Islet of Langerhans (tissue), 1 donor: ENCODE measurements around the gene ZNF778.

Experiments
- FAIRE-seq: peaks from one replicate; lab custom pipeline; 2011; peaks lifted over from hg19 to GRCh38; lab: Jason Lieb, UNC

Gene ZNF778

DNA sequence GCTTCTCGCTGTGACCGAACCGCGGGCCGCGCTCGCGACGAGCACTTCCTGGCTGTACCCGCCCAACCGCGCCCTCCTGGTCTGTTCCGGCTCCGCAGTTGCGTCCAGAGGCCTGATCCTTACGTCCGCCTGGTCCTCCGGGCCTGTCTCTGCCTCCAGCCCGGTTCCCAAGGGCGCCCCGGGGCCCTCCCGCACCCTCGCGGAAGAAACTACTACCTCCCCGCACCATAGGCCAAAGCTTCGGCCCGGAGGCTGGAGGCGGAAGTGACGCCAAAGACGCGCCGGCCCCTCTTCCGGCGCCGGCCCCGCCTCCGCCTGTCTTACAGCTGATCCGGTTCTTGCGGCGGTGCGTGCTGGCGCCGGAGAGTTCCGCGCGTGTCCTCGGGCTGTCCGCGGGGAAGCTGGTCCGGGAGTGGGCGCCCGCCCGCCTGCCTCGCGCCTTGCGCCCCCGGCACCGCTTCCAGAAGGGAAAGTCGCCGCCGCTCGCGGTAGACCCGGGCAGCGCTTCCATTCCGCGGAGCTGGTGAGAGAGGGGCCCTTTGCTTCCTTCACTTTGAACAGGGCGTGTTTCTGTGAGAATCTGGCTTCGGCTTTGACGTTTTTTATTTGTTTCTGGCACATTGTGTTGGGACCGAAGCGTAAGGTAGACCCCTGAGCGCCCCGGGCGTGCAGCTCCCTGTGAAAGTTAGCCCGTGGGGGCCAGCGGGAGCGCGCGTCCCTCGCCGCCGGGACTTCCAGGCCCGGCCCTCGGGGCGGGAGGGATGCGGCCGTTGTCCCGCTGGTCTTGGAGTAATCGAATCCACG is at the start of gene ZNF778:
Gene ZNF778, plus strand, starts transcription at position 316 of the 804 bp plus-strand sequence. CDS start 3,425 bp downstream, outside the sequence.
- no peak for FAIRE-seq

DNA sequence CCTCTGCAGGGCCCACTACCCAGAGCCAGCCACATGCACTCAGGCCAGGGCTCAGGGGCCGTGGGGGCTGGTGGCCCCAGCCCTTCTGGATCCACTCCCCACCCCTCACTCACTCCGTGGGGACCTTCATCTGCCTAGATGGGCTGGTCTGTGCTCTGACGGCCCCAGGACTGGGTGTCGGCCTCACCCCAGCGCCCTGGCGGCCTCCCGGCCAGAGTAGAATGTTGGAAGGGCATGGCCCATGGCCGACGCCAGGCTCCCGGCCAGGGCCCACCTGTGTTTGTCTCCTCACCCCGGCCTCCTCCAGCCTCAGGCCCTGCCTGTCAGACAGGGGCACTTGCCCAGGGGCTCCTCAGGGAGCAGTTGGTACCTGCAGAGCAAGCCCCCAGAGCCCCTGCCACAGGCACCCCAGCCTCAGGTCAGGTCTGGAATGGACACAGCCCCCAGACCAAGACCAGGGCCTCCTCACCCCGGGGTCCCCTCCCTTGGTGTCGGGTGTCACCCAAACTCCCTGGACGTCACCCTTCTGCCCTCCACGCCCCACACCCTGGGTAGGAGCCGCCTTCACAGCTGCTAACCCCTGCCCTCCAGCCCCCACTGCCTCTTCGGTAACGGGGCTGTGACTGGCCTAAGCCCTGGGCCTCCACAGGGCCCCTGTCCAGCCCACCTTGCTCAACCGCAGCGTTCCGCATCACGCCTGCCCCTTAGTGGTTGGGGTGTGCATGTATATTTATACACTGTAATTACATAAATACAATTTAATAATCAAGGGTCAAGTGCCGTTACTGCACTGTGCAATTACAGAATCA is 48.9 kb upstream of the ZNF778 start:
- FAIRE-seq: no peak

DNA sequence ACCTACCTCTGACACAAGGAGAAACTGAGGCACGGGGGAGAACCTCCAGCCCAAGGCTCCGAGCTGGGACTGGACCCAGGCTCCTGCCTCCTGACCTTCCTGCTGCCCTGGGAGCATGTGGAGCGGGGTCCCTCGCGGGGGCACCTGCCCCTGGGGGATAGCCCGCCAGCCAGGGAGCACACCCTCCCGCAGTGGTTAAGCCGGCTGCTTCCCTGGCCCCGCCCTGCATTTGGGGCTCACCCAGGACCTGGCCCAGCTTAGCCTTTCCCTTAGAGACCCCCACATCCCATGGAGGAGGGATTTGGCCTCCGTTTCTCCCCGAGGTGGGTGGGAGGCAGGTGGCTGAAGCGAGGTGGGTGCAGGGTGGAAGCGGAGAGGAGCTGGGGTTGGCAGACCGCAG is 47.7 kb upstream of the ZNF778 start:
- no peak for FAIRE-seq

DNA sequence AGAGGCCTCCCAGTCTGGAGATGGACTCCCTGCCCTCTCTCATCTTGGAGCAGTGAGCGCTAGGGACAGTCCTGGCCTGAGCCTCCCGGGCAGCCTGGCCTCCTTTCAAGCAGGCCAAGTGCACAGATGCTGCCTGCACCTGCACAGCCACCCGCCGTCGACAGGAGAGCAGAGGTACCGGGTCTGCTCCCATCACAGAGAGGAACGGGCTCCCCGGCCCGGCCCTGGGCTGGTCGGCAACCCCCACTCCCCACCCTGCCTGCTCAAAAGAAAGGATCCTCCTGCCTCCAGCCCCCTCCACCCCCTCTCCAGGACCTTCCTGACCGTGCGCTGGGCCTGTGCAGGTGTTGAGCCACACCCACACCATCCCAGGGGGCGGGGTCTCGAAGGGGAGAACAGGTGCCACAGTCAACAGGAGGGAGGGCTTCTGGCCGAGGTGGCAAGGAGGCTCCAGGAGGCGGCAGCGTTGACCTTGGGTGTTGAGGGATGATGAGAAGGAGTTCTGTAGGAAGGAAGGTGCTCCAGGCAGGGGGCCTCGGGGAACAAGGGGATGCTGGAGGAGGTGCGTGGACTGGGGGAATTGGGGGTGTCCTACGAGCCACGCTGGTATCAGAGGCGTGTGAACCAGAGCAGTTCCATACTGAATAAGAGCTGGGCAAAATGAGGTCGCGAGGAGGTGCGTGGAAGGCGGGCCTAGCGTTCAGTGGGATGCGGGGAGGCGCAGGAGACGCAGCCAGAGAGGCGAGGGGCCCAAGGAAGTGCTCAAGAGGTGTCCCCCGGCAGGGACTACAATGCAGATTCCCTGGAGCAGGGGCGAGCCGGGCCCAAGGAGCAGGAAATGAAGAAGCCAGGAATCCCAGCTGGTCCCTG is 46.9 kb upstream of the ZNF778 start:
- no peak for FAIRE-seq

DNA sequence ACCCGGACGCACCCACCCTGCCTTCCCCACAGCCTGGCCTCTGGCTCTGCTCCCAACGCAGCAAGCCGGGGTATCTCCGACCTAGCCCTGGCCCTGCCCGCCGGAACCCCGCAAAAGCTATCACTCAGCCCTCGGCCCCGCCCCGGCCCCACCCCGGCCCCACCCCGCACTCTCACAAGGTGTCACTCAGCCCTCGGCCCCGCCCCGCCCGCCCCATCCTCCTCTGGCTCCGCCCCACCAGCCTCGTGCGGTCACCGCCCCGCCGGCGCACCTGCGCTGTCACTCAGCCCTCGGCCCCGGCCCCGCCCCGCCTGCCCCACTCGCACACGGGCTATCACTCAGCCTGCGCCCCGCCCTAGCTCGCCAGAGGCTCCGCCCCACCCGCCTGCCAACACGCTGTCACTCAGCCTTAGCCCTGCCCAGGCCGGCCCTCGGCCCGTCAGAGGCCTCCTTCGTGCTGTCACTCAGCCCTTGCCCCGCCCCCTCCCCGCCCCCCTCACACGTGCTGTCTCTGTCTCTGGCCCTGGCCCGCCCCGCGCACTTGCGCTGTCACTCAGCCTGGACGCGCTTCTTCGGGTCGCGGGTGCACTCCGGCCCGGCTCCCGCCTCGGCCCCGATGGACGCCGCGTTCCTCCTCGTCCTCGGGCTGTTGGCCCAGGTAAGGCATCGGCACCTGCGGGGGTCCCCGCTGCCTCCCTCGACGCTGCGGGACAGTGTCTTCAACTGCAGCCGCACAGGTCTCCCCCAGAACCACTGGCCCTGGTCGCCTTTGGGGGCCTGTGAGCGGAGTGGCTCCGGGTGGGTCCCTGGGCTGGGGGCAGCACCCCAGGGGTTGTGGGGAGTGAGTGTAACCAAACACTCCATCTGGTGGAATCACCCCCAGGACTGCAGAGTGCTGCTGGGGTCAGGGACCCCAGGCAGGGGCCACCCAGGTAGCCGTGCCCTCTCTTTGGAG is 46.0 kb upstream of the ZNF778 start, which contains the start of gene CDH15:
Gene CDH15, plus strand, starts transcription at position 533 of the 955 bp plus-strand sequence. Its CDS starts 84 bp downstream, at position 617.
- FAIRE-seq: no peak

DNA sequence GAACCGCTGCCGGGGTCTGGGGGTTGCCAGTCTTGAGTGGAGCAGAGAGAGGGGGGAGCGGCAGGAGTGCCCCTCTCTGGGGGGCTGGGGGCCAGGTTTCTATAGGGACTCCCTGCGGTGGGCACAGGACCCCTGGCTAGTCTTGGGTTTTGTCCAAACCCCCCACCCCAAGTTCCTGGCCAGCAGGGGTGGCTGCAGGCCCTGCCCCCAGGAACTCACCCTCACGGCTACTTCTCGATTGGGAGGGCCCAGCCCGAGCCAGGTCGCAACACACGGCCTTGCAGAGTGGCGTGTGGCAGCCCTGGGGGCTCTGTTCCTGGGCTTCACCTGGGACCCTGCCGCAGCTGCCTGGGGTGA is 45.4 kb upstream of the ZNF778 start:
- FAIRE-seq: no peak

DNA sequence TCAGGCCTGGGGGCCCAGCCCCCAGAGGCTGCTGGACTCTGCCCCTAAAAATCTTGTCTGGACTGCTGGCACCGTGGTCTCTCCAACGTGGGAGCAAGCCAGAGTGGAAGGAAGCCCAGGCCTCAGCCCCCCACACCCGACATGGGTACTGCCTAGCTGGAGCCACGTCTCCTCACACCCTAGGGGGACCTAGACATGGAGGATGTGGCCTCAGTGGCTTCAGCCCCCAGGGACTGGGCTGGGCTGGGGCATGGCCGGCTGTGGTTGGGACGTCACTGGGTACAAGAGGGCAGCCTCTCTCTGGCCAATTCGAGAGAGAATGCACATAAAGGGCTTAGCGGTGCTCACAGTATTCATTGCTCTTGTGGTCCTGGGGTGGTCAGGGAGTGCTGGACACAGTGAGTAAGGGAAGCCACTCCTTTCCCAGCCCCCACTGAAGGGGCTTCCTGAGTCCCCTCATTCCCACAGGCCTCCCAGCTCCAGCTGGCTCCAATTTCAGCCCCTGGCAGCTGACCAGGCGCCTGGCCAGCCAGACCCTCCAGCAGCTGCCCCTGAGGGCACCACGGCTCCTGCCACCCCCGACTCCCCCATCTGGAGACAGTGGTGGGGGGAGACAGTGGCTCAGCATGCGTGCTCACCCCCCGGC is 44.9 kb upstream of the ZNF778 start:
- no peak for FAIRE-seq

DNA sequence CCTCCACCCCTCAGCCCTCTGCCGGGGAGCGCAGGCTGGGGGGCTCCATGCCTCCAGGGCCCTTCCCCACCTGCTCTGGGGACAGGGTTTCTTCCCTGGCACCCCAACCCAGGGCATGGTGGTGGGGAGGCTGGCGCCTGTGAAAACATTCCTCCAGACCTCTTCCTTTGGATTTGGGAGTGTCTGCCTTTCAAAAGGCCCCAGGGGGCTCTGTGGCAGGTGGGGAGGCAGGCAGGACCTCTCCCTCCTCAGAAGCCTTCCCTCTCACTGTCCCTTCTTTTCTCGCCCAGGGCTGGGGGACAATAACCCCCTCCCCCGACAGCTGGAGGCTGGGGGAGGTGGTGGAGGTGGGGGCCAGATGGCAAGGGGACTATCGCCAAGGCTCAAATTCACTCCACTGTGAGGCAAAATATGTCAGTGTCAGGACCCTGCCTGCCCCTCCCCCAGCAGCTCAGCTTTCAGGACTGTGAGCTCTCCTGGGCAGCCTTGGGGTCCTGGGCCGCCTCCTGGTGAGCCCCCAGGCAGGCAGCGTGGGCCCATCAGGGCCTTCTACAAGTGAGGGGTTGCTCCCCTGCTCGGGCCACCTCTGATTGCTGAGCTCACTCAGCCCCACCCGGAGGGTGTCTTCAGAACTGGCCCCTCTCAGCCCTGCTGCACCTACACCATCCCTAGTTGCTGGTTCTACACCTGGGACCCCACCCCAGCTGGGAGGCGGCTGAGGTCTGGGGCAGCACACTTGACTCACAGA is 44.2 kb upstream of the ZNF778 start:
- no peak for FAIRE-seq

DNA sequence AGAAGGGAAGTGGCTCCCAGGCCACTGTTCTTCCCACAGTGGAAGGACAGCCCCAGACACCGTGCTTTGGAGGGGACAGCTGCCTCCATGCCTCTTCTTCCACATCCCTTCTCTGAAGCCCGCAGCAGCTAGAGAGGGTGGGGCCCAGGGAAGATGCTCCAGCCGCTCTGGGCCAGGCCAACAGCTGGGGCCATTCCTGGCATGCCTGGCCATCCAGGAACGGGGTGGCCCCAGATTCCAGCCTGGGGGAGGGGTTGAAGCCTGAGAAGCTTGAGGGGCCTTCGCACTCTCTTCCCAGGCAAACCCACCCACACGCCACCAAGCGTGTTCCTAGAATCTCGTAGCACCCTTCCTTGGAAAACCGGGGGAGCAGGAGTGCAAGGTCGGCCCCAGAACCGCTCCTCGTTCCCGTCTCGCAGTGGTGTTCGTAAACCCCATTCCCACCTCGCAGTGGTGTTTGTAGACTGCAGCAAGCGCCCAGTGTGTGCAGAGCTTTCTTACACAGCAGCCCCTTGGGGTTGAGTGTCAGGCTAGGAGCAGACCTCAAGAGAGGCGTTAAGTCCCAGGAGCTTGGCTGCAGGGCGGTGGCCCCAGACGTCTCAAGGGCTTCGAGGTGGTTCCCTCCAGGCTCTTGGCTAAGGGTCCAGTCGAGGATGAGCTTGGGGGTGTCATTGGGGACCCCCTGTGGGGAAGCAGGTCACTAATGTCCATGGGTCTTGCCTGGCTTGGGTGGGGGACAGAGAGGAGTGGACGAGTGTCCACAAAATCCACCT is 43.3 kb upstream of the ZNF778 start:
- no peak for FAIRE-seq

DNA sequence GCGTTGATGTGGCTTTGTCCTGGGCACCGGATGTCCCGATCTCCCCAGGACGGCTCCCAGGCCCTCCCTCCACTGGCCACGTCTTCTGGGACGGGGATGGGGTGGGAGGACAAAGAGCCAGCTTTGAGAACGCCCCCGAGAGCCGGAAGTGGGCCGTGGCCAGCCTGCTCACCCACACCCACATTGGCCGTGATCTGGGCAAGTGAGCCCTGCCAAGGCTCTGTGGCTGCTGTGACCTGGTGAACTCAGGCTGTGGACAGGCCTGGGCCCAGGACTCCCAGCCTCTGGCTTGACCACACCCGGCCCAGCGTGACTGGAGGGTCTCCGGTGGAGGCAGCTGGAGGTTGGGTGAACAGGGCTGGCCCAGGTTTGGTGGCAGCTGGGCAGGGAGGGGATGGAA is 42.6 kb upstream of the ZNF778 start:
- FAIRE-seq: no peak

DNA sequence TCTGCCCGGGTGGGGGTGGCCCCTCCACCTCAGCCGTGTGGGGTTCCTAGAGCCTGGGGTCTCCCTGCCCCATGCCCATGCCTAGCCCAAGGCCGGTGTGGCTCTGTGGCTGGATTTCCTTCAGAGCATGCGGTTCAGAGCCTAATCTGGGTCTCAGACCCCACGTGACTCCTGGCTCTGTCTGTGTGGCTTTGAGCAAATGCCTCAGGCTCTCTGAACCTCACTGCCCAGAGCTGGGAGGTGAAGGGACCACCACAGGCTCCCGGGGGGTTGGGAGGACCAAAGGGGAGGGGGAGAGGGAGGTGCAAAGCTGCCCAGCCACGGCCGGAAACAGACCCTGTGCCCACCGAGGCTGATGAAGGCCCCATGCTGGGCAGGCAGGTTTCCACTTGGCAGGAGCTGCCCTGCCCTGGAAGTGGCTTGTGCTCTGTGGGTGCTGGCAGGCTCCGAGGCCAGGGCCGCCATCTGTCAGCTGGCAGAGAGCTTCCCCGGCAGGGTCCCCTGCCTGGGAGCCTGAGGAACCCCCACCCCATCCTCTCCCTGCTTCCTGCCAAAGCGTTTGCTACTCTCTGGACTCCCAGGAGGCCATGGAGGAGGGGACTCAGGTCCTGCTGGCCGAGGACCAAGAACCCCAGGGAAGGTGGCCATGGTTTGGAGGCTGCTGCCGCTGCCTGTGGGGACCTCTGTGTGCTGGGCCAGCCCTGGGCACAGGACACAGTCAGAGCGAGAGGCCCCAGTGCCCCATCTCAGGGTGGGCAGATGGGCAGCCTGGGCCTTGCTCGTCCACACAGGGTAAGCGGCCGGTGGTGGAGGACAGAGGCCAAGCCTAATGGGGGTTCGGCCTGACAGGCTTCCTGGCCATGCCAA is 42.0 kb upstream of the ZNF778 start:
- FAIRE-seq: no peak

DNA sequence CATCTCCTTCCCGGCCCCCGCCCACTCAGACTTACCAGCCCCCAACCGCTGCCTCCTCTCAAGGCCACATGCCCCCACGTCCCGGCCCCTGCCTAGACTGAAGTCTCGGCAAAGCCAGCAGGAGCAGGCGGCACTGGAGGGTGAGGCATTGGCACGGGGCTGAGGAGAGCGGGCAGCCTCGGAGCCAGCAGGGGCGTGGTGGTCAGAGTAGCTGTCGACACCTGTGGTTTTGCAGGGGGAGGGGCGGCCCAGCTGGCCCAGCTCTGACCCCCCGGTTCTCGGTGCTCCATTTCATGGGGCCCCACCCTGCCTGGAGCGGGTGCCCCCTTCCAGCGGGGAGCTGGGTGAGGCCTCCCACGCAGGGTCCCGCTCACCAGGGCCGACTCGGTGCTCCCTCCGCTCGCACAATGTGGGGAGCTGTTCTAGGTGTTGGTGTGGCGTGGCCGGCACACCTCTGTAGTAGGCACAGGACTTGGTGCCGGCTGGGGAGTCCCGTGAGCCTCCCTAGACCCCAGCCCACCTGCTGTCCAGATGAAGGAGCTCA is 41.3 kb upstream of the ZNF778 start:
- no peak for FAIRE-seq

DNA sequence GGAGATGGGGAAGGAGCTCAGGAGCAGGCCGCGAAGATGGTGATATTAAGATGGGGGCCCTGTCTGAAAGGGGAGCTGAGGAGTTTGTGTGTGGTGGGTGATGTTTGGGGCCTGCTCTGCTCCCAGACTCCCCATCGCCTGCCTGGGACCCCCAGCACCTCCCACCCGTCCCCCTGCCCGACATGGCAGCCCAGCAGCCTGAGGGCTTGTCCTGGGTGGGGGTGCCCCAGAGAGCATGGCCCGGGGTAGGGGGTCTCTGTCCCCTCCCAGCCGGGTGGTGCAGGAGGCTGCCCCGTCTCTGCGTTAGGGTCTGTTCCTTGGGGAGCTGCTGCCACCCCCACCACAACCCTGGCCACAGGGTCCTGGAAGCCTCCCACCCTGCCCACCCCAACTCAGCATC is 40.8 kb upstream of the ZNF778 start:
- no peak for FAIRE-seq

DNA sequence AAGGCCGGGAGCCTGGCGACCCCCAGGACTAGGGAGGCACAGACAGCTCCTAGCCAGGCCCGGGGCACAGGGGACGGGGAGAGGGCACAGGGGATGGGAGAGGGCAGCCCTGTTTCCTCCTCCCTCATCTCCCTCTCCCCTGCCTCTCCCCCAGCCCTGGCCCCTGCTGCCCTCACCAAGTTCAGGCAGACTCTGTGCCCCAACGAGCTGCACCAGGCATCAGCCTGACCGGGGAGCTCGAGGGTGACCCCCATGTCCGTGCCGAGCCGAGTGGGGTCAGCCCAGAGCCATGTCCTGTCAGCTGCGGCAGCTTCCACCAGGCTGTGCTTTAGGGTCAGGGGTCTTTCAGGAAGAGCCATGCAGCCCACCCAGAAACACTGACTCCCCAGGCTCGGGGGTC is 40.0 kb upstream of the ZNF778 start:
- no peak for FAIRE-seq

DNA sequence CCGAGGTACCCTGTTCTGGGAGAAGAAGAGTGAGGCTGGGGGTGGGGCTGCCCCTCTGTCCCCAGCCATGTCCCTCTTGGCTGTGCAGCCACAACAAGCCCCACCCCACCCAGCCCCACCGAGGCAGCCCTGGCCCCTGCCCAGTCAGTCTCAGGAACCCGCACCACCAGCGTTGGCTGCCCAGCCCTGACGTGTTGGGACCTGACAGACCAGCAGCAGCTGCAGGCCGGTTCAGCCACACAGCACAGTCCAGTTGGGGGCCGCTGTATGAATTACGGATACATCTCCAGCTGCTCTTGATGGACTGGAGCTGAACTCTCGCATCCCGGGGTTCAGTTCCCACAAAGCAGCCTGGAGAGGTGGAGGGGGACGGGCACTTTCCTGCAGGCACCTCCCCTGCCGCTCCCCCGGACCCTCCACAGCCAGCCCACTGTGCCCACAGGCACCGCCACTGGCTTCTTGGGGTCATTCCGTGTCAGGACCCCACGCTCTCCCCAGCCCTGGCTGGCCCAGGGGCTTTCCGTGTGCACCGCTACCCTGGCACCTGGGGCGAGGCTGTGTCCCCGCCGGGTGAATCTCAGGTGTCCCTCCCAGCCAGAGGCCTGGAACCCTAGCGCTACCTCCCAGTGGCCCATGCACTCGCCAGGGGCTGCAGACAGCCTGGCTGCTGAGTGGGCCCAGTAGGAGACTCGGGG is 38.9 kb upstream of the ZNF778 start:
- no peak for FAIRE-seq

DNA sequence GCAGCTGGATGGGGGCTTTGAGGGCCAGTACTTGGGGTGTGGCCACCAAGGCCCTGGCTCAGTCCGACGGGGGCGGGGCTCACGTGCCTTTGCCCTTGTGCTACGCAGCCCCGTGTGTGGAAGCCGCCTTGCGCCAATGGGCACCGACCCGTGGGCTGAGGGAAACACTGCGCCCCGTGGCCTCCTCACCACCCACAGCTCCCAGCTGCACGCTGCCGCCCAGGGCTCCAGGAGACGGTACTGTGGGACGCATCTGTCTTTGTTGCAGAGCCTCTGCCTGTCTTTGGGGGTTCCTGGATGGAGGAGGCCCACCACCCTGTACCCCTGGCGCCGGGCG is 38.4 kb upstream of the ZNF778 start:
- no peak for FAIRE-seq

DNA sequence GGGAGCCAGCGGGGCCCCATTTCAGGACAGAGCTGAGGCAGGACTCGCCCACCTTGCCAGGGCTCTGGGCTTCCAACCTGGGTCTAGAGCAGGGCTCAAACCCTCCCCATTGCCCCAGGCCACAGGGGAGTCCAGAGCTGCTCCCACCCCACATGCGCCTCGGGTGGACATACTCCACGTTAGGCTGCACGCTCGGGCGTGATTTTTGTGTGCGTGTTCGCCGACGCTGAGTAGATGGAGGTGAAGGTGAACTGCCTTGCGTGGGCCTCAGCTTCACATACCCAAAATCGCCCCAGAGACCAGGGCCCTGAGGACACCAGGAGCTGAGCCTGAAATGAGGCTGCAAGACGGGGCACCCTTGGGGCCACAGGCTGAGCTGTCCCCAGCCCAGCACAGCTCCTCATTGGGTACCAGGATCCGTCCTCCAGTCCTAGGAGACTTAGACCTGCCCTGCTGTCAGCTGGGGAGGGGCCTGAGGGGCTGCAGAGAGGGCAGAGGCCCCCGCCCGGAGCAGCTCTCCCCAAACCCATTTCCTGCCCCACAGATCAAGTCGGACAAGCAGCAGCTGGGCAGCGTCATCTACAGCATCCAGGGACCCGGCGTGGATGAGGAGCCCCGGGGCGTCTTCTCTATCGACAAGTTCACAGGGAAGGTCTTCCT is 37.7 kb upstream of the ZNF778 start:
- no peak for FAIRE-seq
